ENCODE results near the gene ANXA4.

GRCh38 chr2:69789175-69789721 is 47.3 kb downstream of the ANXA4 start:
- TF ChIP-seq TAF1 (IDR thresholded peaks at IDR 0.05; ENCODE audit: borderline replicate concordance, insufficient read depth, low read length) (no peak), POLR2AphosphoS5 (IDR thresholded peaks at IDR 0.05; ENCODE audit: low read depth, low read length) (no peak), REST (IDR thresholded peaks at IDR 0.05; ENCODE audit: insufficient read depth in 1 of 2, low read depth in 2 of 2, low read length in 2 of 2) (no peak), FOXP2 (optimal IDR thresholded peaks at IDR 0.05; ENCODE audit: borderline replicate concordance, extremely low read depth, extremely low read length, insufficient read depth) (no peak), SIN3A (IDR thresholded peaks at IDR 0.05; ENCODE audit: borderline replicate concordance, insufficient read depth, low read length) (no peak)

Measured in PFSK-1 (cell line).